ENCODE results near the gene SLC38A10.

SLC38A10 gene

GRCh38 chr17:81299846-81300585 is 4.9 kb upstream of the SLC38A10 start:
- Histone ChIP-seq H3K4me1 (ENCODE audit: insufficient read depth, low read length) (no peaks in the 10 kb centered on the region), H3K36me3 (ENCODE audit: insufficient read depth, low read depth, low read length) (no peaks in the 10 kb centered on the region), H3K9me3 (ENCODE audit: insufficient read depth, low read depth, low read length) (no peaks in the 10 kb centered on the region), H3K9ac (ENCODE audit: low read depth, low read length) (no peak overlapping the region), H3K4me3 (ENCODE audit: low read length) (no peak overlapping the region), H3K27ac (ENCODE audit: low read length) (no peak overlapping the region), H3K27me3 (ENCODE audit: insufficient read depth, low read length) (no peaks in the 10 kb centered on the region)

GRCh38 chr17:81298991-81299738 is 4.1 kb upstream of the SLC38A10 start:
- H3K9me3 ChIP-seq (ENCODE audit: insufficient read depth, low read depth, low read length), result no peaks in the 10 kb centered on the region
- no peak overlapping the region for H3K27ac ChIP-seq (ENCODE audit: low read length)
- H3K9ac ChIP-seq (ENCODE audit: low read depth, low read length), result no peak overlapping the region
- H3K4me1 ChIP-seq (ENCODE audit: insufficient read depth, low read length), result no peaks in the 10 kb centered on the region
- no peak overlapping the region for H3K4me3 ChIP-seq (ENCODE audit: low read length)
- H3K36me3 ChIP-seq (ENCODE audit: insufficient read depth, low read depth, low read length), result no peaks in the 10 kb centered on the region
- no peaks in the 10 kb centered on the region for H3K27me3 ChIP-seq (ENCODE audit: insufficient read depth, low read length)

GRCh38 chr17:81298325-81298990 is 3.4 kb upstream of the SLC38A10 start:
- H3K27me3 ChIP-seq (ENCODE audit: insufficient read depth, low read length), result no peaks in the 10 kb centered on the region
- H3K4me1 ChIP-seq (ENCODE audit: insufficient read depth, low read length), result no peaks in the 10 kb centered on the region
- no peak overlapping the region for H3K4me3 ChIP-seq (ENCODE audit: low read length)
- H3K9ac ChIP-seq (ENCODE audit: low read depth, low read length), result no peak overlapping the region
- H3K9me3 ChIP-seq (ENCODE audit: insufficient read depth, low read depth, low read length), result no peaks in the 10 kb centered on the region
- H3K36me3 ChIP-seq (ENCODE audit: insufficient read depth, low read depth, low read length), result no peaks in the 10 kb centered on the region
- H3K27ac ChIP-seq (ENCODE audit: low read length), result no peak overlapping the region

GRCh38 chr17:81295676-81296381 is 722 bp upstream of the SLC38A10 start:
- H3K9me3 ChIP-seq (ENCODE audit: insufficient read depth, low read depth, low read length), result no peaks in the 10 kb centered on the region
- H3K27ac ChIP-seq (ENCODE audit: low read length), result no peak overlapping the region
- H3K36me3 ChIP-seq (ENCODE audit: insufficient read depth, low read depth, low read length), result no peaks in the 10 kb centered on the region
- peak overlapping the region; percentile 75 for H3K4me3 ChIP-seq (ENCODE audit: low read length)
- peak overlapping the region; percentile 63; the same call in 1 of the 2 replicates for H3K9ac ChIP-seq (ENCODE audit: low read depth, low read length)
- no peaks in the 10 kb centered on the region for H3K4me1 ChIP-seq (ENCODE audit: insufficient read depth, low read length)
- no peaks in the 10 kb centered on the region for H3K27me3 ChIP-seq (ENCODE audit: insufficient read depth, low read length)

GRCh38 chr17:81294512-81295030 is 536 bp downstream of the SLC38A10 start:
- H3K4me3 ChIP-seq (ENCODE audit: low read length), result peak overlapping the region; percentile 75
- H3K9me3 ChIP-seq (ENCODE audit: insufficient read depth, low read depth, low read length), result no peaks in the 10 kb centered on the region
- H3K27me3 ChIP-seq (ENCODE audit: insufficient read depth, low read length), result no peaks in the 10 kb centered on the region
- H3K4me1 ChIP-seq (ENCODE audit: insufficient read depth, low read length), result no peaks in the 10 kb centered on the region
- H3K9ac ChIP-seq (ENCODE audit: low read depth, low read length), result peak overlapping the region; percentile 63
- H3K36me3 ChIP-seq (ENCODE audit: insufficient read depth, low read depth, low read length), result no peaks in the 10 kb centered on the region
- H3K27ac ChIP-seq (ENCODE audit: low read length), result no peak overlapping the region

- Histone ChIP-seq H3K4me3 (ENCODE audit: low read length) (no peak overlapping the region), H3K27me3 (ENCODE audit: insufficient read depth, low read length) (no peaks in the 10 kb centered on the region), H3K9ac (ENCODE audit: low read depth, low read length) (no peak overlapping the region)
Observed at GRCh38 chr17:81292450-81292849, 2.7 kb downstream of the SLC38A10 start.

GRCh38 chr17:81291662-81292061 is 3.4 kb downstream of the SLC38A10 start:
- Histone ChIP-seq H3K9ac (ENCODE audit: low read depth, low read length) (no peak overlapping the region), H3K4me3 (ENCODE audit: low read length) (no peak overlapping the region)

More at GRCh38 chr17:81292450-81292849, 2.7 kb downstream of the SLC38A10 start:
- no peaks in the 10 kb centered on the region for H3K9me3 ChIP-seq (ENCODE audit: insufficient read depth, low read depth, low read length)
- H3K27ac ChIP-seq (ENCODE audit: low read length), result no peak overlapping the region
- peaks cover 13% of the 10 kb centered on the region for H3K36me3 ChIP-seq (ENCODE audit: insufficient read depth, low read depth, low read length)
- no peaks in the 10 kb centered on the region for H3K4me1 ChIP-seq (ENCODE audit: insufficient read depth, low read length)

GRCh38 chr17:81290230-81290629 is 4.9 kb downstream of the SLC38A10 start:
- H3K4me1 ChIP-seq (ENCODE audit: insufficient read depth, low read length), result no peaks in the 10 kb centered on the region
- H3K4me3 ChIP-seq (ENCODE audit: low read length), result no peak overlapping the region
- no peaks in the 10 kb centered on the region for H3K27me3 ChIP-seq (ENCODE audit: insufficient read depth, low read length)
- H3K36me3 ChIP-seq (ENCODE audit: insufficient read depth, low read depth, low read length), result peaks cover 15% of the 10 kb centered on the region
- no peak overlapping the region for H3K27ac ChIP-seq (ENCODE audit: low read length)
- no peak overlapping the region for H3K9ac ChIP-seq (ENCODE audit: low read depth, low read length)
- H3K9me3 ChIP-seq (ENCODE audit: insufficient read depth, low read depth, low read length), result no peaks in the 10 kb centered on the region

More at GRCh38 chr17:81291662-81292061, 3.4 kb downstream of the SLC38A10 start:
- Histone ChIP-seq H3K4me1 (ENCODE audit: insufficient read depth, low read length) (no peaks in the 10 kb centered on the region), H3K27ac (ENCODE audit: low read length) (no peak overlapping the region), H3K9me3 (ENCODE audit: insufficient read depth, low read depth, low read length) (no peaks in the 10 kb centered on the region), H3K27me3 (ENCODE audit: insufficient read depth, low read length) (no peaks in the 10 kb centered on the region), H3K36me3 (ENCODE audit: insufficient read depth, low read depth, low read length) (peaks cover 15% of the 10 kb centered on the region)

- H3K4me1 ChIP-seq (ENCODE audit: insufficient read depth, low read length), result no peaks in the 10 kb centered on the region
- H3K27me3 ChIP-seq (ENCODE audit: insufficient read depth, low read length), result no peaks in the 10 kb centered on the region
- H3K9ac ChIP-seq (ENCODE audit: low read depth, low read length), result no peak overlapping the region
- H3K36me3 ChIP-seq (ENCODE audit: insufficient read depth, low read depth, low read length), result peaks cover 15% of the 10 kb centered on the region
- H3K9me3 ChIP-seq (ENCODE audit: insufficient read depth, low read depth, low read length), result no peaks in the 10 kb centered on the region
- H3K27ac ChIP-seq (ENCODE audit: low read length), result no peak overlapping the region
- no peak overlapping the region for H3K4me3 ChIP-seq (ENCODE audit: low read length)
Observed at GRCh38 chr17:81289627-81290026, 5.5 kb downstream of the SLC38A10 start.

- Histone ChIP-seq H3K27ac (ENCODE audit: low read length) (no peak overlapping the region), H3K4me3 (ENCODE audit: low read length) (no peak overlapping the region), H3K9me3 (ENCODE audit: insufficient read depth, low read depth, low read length) (no peaks in the 10 kb centered on the region), H3K27me3 (ENCODE audit: insufficient read depth, low read length) (no peaks in the 10 kb centered on the region), H3K36me3 (ENCODE audit: insufficient read depth, low read depth, low read length) (peaks cover 15% of the 10 kb centered on the region), H3K4me1 (ENCODE audit: insufficient read depth, low read length) (no peaks in the 10 kb centered on the region), H3K9ac (ENCODE audit: low read depth, low read length) (no peak overlapping the region)
Observed at GRCh38 chr17:81288715-81289114, 6.4 kb downstream of the SLC38A10 start.

GRCh38 chr17:81287741-81288430 is 7.2 kb downstream of the SLC38A10 start:
- peaks cover 15% of the 10 kb centered on the region for H3K36me3 ChIP-seq (ENCODE audit: insufficient read depth, low read depth, low read length)
- no peak overlapping the region for H3K27ac ChIP-seq (ENCODE audit: low read length)
- H3K9ac ChIP-seq (ENCODE audit: low read depth, low read length), result no peak overlapping the region
- no peaks in the 10 kb centered on the region for H3K4me1 ChIP-seq (ENCODE audit: insufficient read depth, low read length)
- H3K4me3 ChIP-seq (ENCODE audit: low read length), result no peak overlapping the region
- no peaks in the 10 kb centered on the region for H3K27me3 ChIP-seq (ENCODE audit: insufficient read depth, low read length)
- H3K9me3 ChIP-seq (ENCODE audit: insufficient read depth, low read depth, low read length), result no peaks in the 10 kb centered on the region

Data from iPS-20b (cell line).